DMS114 treated with DMSO at 0.1 percent for 48 hours (cell line): ENCODE data around the gene TAF5L.
"Not testable (repeated sequence)": the region's sequence is repeated elsewhere in the genome, so short reads cannot be mapped to it uniquely, and the experiment has no call there.

ENCODE experiments used
- DNase-seq: peaks from one replicate; lab custom pipeline; 2025; ENCODE audit not compliant: unreplicated experiment; lab: John Stamatoyannopoulos, UW

Gene TAF5L

GRCh38 chr1:229642970-229643369 lies 17.0 kb upstream of the TAF5L start:
- DNase-seq: no peak

GRCh38 chr1:229642376-229642775 lies 16.5 kb upstream of the TAF5L start:
- DNase-seq: no peak

DNA sequence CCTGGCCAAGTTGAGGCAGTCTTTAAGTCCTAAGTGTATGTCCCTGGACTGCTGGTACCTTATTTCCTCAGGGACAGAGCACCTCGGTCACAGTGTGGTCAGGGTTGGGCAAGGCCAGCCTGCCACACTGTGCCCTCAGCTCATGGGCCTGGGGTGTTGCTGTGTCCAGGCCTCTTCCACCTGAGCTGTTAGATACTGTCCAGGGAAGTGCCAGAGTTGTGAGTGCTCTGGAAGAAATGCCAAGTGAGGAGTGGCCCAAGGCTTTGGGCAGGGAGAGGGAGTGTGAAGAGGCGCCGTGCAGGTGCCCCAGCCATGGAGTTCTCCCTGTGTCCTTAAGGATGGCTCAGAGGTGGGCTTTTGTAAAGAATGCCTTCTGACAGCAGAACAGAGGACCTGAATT lies 15.4 kb upstream of the TAF5L start:
- no peak for DNase-seq

DNA sequence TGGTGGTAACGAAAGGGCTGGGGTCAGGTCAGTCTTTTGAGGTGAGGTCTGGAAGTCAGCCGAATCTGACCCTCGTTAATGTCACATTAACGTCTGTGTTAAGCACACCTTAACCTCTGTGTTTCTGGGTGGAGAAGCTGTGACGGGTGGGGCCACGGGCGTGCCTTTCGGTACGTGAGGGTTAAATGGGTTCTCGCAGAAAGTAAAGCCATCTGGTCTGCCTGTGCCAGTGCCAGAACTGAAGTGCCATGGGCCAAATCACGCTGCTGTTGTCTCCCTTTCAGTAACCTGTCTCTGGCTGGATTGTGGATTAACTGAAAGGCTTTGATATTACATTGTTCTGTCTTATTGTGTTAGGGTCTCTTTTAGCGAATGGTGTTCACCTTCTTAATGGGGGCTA lies 14.5 kb upstream of the TAF5L start:
- no peak for DNase-seq

DNA sequence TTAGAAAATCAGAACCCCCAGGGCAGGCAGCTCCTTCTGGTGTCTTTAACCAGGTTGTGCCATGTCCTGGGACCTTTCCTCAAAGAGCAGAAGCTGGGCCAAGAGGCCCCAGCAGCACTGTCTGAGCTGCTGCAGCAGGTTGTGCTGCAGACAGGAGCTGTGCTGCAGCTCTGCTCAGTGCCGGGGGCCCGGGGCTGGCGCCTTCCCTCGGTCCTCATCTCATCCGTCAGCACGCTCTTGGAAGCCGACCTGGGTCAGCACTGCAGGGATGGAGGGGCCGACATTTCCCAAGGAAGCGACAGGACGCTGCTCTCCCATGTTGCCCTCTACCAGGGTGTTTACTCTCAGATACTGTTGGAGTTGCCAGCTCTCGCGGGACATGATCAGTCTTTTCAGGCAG lies 11.8 kb upstream of the TAF5L start:
- DNase-seq: no peak

- no peak for DNase-seq
Measured at GRCh38 chr1:229636042-229636441, 10.1 kb upstream of the TAF5L start.

GRCh38 chr1:229631966-229632365 lies 6.0 kb upstream of the TAF5L start:
- DNase-seq: no peak

DNA sequence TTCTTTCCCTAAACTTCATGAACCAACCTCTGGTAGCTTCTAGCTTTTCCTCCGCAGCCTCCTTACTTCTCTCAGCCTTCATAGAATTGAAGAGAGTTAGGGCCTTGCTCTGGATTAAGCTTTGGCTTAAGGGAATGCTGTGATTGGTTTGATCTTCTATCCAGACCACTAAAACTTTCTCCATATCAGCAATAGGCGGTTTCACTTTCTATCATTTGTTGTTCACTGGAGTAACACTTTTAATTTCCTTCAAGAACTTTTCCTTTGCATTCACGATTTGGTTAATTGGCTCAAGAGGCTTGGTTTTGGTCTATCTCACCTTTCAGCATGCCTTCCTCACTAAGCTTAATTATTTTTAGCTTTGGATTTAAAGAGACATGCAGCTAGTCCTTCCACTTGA lies 5.2 kb upstream of the TAF5L start:
- no peak for DNase-seq

DNA sequence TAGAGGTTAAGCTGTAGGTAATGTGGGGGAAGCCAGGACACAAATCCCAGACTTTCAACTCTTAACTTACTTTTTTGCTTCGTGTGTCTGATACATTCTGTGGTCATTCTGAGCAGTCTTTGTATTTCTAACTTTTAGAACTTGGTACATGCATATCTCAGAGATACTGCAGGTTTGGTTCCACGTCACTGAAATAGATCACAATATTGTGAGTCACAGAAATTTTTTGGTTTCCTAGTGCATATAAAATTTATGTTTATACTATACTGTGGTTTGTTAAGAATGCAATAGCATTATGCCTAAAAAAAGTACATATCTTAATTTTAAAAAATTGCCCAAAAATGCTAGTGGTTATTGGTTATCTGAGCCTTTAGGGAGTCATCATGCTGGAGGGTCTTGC lies 3.3 kb upstream of the TAF5L start:
- no peak for DNase-seq

GRCh38 chr1:229627003-229627402 lies 1.1 kb upstream of the TAF5L start:
- DNase-seq: no peak

DNA sequence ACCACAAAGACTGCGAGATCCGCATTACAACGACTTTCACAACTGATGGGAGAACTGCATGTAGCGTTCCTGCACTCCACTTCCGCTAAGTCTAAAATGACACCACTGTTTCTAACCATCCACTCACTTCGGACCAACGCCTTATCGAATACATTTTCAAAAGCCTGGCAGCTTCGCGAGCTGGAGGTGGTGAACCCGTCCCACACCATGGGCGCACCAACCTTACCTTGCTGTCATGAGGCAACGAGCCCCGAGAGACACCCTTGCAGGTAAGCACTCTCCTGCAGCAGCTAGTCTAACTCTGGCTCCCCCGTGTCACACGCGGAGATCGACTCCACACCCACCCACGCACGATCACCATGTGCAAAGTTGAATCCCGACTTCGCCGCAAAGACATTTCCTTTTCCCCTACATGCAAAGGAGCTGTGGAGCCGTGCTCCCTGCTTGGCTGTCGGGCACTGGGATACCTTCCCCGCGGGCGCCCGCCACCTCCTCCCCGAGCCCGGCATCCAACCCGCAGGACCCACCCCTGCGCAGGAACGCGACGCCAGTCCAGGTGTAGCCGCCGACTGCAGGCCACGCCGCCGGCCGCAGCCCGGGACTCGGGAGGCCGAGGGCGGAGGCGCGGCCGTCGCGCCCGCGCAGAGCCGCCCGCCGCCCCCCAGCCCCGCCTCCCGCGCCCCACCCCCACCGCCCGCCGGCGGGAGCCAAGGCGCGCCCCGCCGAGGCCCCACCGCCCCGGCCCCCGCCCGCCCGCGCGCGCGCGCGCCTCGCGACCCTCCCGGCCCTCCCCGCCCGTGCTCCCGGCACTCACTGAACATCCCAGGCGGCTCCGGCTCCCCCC lies 629 bp downstream of the TAF5L start:
- DNase-seq: peak; percentile 3

DNA sequence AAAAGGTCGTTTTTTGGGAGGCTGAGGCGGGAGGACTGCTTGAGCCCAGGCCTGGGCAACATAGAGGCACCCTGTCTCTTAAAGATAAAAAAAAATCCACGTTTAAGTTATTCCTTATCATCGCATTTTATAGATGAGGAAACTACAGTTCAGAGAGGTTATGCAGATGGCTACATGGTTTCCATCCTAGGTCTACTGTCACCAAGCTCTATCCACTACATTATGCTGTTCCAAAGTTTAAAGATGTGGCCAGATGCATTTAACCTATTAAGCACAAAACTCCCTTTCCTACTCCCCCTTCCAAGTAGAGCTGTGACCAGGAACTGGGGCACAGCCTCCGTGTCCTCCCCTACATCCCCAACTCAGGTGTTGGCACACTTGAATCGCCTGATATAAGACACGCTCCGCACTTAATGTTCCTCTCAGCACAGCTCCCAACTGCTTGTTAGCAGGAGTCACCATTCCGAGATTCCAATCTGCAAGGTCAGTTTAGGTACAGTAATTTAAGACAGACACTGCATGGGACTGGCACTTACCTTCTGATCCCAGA lies 1.3 kb downstream of the TAF5L start:
- no peak for DNase-seq

DNA sequence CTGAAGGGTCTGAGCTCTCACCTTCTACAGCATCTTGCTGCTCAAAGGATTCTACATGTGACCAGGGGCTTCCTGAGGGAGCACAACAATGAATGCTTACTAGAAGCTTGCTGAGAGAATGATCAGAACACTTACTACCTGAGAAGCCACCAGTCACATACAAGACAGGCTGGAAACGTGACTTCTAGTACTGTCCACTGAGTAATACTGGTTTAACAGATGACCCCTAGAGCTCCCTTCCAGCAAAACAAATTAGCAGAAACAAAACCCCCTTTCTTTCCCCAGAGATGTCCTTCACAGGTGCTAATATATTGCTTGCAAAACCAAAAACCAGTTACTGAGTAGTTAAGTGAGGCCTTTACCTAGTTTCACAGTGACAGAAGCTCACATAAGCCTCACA lies 2.1 kb downstream of the TAF5L start:
- no peak for DNase-seq

DNA sequence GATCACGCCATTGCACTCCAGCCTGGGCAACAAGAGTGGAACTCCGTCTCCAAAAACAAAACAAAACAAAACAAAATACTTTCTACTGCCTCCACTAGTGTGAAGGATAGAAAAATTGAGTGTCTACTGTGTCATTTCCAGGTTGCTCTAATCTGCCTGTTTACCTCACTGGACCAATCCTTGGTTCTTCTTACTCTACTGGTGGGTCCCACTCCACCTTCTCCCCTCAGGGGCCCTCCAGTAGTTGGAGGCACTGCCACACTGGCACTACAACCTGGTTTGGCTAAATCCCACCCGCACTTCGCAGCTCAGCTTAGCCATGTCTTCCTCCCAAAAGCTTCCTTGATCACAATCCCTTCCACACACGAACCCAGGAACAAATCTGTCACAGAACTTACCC lies 2.7 kb downstream of the TAF5L start:
- no peak for DNase-seq

GRCh38 chr1:229622641-229623120 lies 3.2 kb downstream of the TAF5L start:
- DNase-seq: not testable (repeated sequence)

GRCh38 chr1:229621663-229622062 lies 4.3 kb downstream of the TAF5L start:
- DNase-seq: no peak

DNA sequence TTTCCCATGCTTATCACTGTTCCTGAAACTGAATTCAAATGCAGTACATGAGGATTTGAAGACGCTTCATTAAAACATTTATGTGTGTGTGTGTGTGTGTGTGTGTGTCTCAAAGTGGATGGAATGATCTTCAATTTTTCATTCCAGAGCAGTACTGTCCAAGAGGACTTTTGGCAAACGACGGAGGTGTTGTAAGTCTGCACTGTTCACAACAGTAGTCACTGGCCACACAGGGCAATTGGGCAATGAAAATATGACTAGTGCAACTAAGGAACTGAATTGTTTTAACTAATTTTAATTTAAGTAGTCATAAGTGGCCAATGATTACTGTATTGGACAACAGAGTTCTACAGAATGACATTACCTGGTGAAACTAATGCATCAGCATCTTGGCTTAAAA lies 5.0 kb downstream of the TAF5L start:
- DNase-seq: no peak

DNA sequence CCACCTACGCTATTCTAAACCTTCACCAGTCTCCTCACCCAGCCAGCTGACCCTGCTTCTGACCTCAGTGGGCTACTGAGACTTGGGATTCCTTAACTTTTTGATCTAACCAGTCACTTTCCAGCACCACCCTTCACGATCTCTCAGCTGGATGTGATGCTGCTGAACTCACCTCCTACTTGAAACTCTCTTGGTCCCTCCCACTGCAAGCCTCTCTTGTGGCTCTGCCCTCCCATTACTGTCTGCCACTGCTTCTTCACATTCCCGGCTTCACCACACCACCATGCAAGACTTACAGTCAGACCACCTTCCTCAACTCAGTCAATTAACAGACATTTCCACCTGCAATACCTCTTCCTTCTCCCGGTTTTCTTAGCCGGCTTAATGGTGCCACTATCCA lies 6.3 kb downstream of the TAF5L start:
- DNase-seq: no peak

DNA sequence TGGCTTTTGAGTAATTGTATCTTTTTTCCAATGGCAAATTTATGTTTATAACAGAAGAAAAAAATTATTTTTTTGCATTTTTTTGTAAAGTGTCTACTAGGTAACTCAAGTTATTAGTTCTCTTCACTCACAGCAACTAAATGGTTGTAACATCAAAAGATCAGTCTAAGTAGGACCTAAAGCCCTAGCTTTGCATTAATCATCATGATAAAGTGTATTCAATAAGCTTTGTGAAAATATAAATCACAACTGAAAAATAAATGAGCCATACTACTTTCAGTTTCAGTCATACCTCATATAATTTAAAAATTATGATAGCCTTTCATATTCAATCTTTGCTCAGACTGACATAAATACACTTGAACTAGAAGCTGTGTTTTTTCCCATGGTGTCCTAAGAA lies 6.9 kb downstream of the TAF5L start:
- DNase-seq: no peak

- no peak for DNase-seq
Measured at GRCh38 chr1:229617351-229618100, 8.4 kb downstream of the TAF5L start.

- DNase-seq: no peak
Measured at GRCh38 chr1:229614701-229615100, 11.2 kb downstream of the TAF5L start.

DNA sequence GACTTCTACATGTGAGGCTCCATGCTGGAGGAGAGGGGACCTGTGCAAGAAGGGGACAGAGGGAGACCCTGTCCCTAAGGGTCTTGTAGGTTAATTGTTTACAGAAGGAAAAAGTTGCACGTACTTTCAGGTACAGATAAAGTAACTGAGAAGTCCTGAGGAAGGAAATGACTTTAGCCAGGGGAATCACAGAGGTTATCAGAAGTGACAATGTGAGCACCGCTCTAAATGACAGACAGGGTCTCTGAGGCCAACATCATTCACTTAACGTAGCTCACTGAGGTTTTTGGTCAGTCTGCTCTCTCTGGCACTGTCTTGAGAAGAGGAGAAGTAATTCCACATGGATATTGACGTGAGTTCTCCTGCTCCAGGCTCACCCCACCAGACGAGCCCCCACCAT lies 12.0 kb downstream of the TAF5L start:
- no peak for DNase-seq
